Neural crest cell (in vitro differentiated cells): ENCODE data around the gene NLGN1. TPM values are rescaled to one million over a fixed set of nuclear protein-coding genes. Genes with fewer than 3 reads are reported as not detected.

Experiments used
- DNase-seq: peaks from one replicate; pipeline ENCODE4 v3.0.0; 2021; ENCODE audit warnings: low read depth, mixed read lengths, low spot score
- H3K27ac Mint-ChIP-seq: one replicate; pipeline ENCODE4 v1.8.0; 2021; ENCODE audit warnings: mild to moderate bottlenecking, mixed read lengths; ENCODE audit not compliant: unreplicated experiment
- H3K27me3 Mint-ChIP-seq: 2 replicates; pipeline ENCODE4 v1.8.0; 2021; ENCODE audit warnings: low read depth, mild to moderate bottlenecking, mixed read lengths
- H3K36me3 Mint-ChIP-seq: 2 replicates; pipeline ENCODE4 v1.8.0; 2021; ENCODE audit warnings: low read depth, mild to moderate bottlenecking, mixed read lengths
- H3K4me1 Mint-ChIP-seq: 2 replicates; pipeline ENCODE4 v1.8.0; 2021; ENCODE audit warnings: mixed read lengths
- H3K4me3 Mint-ChIP-seq: one replicate; pipeline ENCODE4 v1.8.0; 2021; ENCODE audit warnings: mild to moderate bottlenecking, mixed read lengths
- H3K9me3 Mint-ChIP-seq: 2 replicates; pipeline ENCODE4 v1.8.0; 2021; ENCODE audit warnings: mixed read lengths
- total RNA-seq: library from RNA; stranded (reverse); gene quantifications from 2 replicates; pipeline ENCODE4 v1.2.1, GENCODE V29; 2021
- TF ChIP-seq, protein P1 (sequence below): fragments of 200-600 bp; sonication (generic); conservative IDR thresholded peaks from 2 replicates; pipeline ENCODE4 v1.5.0; 2021; ENCODE audit warnings: antibody characterized with exemption, mild to moderate bottlenecking

The NLGN1 gene
- total RNA-seq, 1 donor from 2014 or later, result 20.0 TPM

DNA sequence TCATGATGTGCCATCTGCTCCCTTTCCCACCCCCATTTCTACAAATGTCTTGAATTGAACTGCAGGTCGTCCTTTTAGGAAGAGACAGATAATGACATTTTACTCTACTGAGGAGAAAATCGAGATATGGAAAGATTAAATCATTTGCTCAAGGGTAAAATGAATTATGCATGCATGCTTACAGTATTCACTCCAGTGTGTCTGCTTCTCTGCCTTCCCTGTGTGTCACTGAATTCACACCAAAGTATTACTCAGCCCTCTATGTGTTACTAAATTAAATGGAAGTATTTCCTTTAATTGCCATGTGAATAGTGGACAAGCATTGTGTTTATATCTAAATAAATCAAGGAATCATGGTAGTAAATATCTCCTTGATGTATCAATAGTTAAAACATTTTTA, 449.0 kb downstream of the NLGN1 start:
- no peak overlapping the region for H3K4me3 Mint-ChIP-seq
- H3K9me3 Mint-ChIP-seq, result peaks cover 8% of the 10 kb centered on the region
- DNase-seq, result no peak
- no peak overlapping the region for H3K27ac Mint-ChIP-seq
- peaks cover 5% of the 10 kb centered on the region for H3K36me3 Mint-ChIP-seq
- peaks cover 1% of the 10 kb centered on the region for H3K4me1 Mint-ChIP-seq
- H3K27me3 Mint-ChIP-seq, result no peaks in the 10 kb centered on the region
- TF ChIP-seq, protein P1, sequence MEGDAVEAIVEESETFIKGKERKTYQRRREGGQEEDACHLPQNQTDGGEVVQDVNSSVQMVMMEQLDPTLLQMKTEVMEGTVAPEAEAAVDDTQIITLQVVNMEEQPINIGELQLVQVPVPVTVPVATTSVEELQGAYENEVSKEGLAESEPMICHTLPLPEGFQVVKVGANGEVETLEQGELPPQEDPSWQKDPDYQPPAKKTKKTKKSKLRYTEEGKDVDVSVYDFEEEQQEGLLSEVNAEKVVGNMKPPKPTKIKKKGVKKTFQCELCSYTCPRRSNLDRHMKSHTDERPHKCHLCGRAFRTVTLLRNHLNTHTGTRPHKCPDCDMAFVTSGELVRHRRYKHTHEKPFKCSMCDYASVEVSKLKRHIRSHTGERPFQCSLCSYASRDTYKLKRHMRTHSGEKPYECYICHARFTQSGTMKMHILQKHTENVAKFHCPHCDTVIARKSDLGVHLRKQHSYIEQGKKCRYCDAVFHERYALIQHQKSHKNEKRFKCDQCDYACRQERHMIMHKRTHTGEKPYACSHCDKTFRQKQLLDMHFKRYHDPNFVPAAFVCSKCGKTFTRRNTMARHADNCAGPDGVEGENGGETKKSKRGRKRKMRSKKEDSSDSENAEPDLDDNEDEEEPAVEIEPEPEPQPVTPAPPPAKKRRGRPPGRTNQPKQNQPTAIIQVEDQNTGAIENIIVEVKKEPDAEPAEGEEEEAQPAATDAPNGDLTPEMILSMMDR, result no peak

DNA sequence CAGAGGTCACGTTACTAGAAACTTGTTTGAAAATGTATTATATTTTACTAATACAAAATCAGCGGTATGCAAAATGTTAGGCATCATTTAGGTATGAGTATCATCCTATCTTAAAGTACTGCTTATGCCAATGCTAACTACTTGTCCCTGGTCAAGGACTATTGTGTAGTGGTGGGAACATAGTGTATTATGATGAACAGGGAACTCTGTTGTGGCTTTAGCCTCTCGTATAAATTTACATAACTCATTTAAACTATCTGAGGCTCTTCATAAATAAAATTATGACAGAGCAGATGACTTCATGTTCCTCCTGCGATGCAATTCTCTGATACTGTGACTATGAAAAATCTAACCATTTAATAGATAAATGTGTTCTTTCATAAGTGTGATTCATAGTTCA, 451.9 kb downstream of the NLGN1 start:
- DNase-seq, result no peak
- Mint-ChIP-seq H3K27ac (no peak overlapping the region), H3K4me3 (no peak overlapping the region), H3K4me1 (no peaks in the 10 kb centered on the region), H3K9me3 (peaks cover 2% of the 10 kb centered on the region), H3K36me3 (no peaks in the 10 kb centered on the region), H3K27me3 (no peaks in the 10 kb centered on the region)
- TF ChIP-seq, protein P1, result no peak

DNA sequence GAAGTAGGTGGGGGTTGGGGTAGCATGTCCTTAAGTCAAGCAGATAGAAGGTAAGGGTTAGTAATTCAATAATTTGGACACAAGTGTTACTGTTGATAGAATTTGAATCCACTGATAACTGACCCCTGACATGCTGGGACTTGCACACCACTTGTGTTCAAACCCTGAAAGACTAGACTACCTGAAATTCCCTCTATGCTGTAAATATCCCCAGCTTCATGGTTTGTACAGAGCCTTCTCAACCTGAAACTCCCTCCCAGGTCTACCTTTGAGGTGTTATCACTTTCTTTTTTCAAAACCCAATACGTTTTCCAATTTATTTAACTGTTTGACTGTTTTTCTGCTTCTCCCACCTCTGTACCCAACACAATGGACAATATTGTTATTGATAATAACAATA, 459.6 kb downstream of the NLGN1 start:
- Mint-ChIP-seq H3K9me3 (no peaks in the 10 kb centered on the region), H3K4me1 (peaks cover 3% of the 10 kb centered on the region), H3K27me3 (no peaks in the 10 kb centered on the region), H3K36me3 (no peaks in the 10 kb centered on the region), H3K4me3 (no peak overlapping the region), H3K27ac (no peak overlapping the region)
- TF ChIP-seq, protein P1, result no peak
- no peak for DNase-seq

DNA sequence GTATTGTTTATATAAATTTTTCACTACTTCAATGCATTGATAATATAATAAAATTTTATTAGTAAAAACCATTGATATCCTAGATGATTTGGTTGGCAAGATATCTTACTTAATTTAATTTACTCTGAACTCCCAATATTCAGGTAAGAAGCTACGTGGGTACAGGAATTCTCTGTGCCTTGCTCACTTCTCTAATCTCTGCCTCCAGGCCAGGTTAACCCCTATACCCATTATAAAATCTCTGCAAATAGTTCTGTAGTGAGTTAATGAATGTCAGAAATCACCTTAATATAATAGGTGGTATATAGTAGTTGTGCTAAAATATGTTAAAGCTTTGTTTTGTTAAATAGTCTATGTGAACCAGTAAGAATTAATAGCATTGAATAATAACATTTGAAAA, 465.2 kb downstream of the NLGN1 start:
- Mint-ChIP-seq H3K4me1 (peaks cover 3% of the 10 kb centered on the region), H3K4me3 (no peak overlapping the region), H3K27me3 (no peaks in the 10 kb centered on the region), H3K27ac (no peak overlapping the region), H3K36me3 (no peaks in the 10 kb centered on the region), H3K9me3 (no peaks in the 10 kb centered on the region)
- DNase-seq, result no peak
- TF ChIP-seq, protein P1, result no peak

DNA sequence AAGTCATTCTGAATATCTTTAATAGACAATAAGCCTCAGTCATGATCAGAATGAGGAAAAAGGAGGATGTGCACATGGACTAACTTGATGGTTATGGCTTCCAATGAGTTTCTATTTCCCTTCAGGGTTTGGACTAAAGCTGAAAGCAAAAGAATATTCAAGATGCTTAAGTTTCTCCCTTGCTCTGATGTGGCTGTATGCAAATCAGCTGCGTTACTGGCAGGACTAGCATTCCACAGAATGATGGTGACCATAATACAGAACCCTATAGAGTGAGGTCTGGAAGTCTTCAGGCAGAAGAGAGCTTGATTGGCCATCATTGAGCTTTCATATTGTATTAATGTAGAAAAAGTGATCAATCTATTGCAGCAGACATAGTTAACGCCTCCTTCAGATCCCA, 466.0 kb downstream of the NLGN1 start:
- H3K27ac Mint-ChIP-seq, result no peak overlapping the region
- TF ChIP-seq, protein P1, result no peak
- peaks cover 3% of the 10 kb centered on the region for H3K4me1 Mint-ChIP-seq
- H3K27me3 Mint-ChIP-seq, result no peaks in the 10 kb centered on the region
- H3K36me3 Mint-ChIP-seq, result no peaks in the 10 kb centered on the region
- no peak for DNase-seq
- H3K4me3 Mint-ChIP-seq, result no peak overlapping the region
- no peaks in the 10 kb centered on the region for H3K9me3 Mint-ChIP-seq
